Measurements from ENCODE around the gene NFIA.

NFIA gene

GRCh38 chr1:61208831-61209230 is 126.5 kb downstream of the NFIA start:
- Histone ChIP-seq H3K9ac (no peak overlapping the region), H3K4me3 (IDR thresholded peaks at IDR 0.05; ENCODE audit: insufficient read depth, low read depth, low read length) (no peak overlapping the region), H3K4me2 (no peak overlapping the region), H3K36me3 (ENCODE audit: insufficient read depth) (no peaks in the 10 kb centered on the region), H4K20me1 (ENCODE audit: insufficient read depth) (no peaks in the 10 kb centered on the region), H3K4me1 (ENCODE audit: low read depth, poor library complexity, severe bottlenecking) (no peaks in the 10 kb centered on the region), H3K79me2 (ENCODE audit: insufficient read depth, low read depth) (no peaks in the 10 kb centered on the region), H3K27me3 (ENCODE audit: insufficient read depth, low read depth) (no peaks in the 10 kb centered on the region), H2AFZ (ENCODE audit: low read depth) (no peak overlapping the region), H3K27ac (no peak overlapping the region)
- TF ChIP-seq CTCF (conservative IDR thresholded peaks at IDR 0.05; ENCODE audit: low read depth, low read length): no peak

GRCh38 chr1:61210435-61211154 is 128.2 kb downstream of the NFIA start:
- Histone ChIP-seq H3K4me2 (no peak overlapping the region), H3K4me3 (IDR thresholded peaks at IDR 0.05; ENCODE audit: insufficient read depth, low read depth, low read length) (no peak overlapping the region), H3K36me3 (ENCODE audit: insufficient read depth) (no peaks in the 10 kb centered on the region)

GRCh38 chr1:61213245-61214011 is 131.1 kb downstream of the NFIA start:
- Histone ChIP-seq H2AFZ (ENCODE audit: low read depth) (no peak overlapping the region), H3K4me3 (IDR thresholded peaks at IDR 0.05; ENCODE audit: insufficient read depth, low read depth, low read length) (no peak overlapping the region), H4K20me1 (ENCODE audit: insufficient read depth) (no peaks in the 10 kb centered on the region), H3K79me2 (ENCODE audit: insufficient read depth, low read depth) (no peaks in the 10 kb centered on the region), H3K4me2 (no peak overlapping the region), H3K27ac (no peak overlapping the region), H3K36me3 (ENCODE audit: insufficient read depth) (no peaks in the 10 kb centered on the region), H3K4me1 (ENCODE audit: low read depth, poor library complexity, severe bottlenecking) (no peaks in the 10 kb centered on the region), H3K9ac (no peak overlapping the region), H3K27me3 (ENCODE audit: insufficient read depth, low read depth) (no peaks in the 10 kb centered on the region)
- no peak for TF ChIP-seq CTCF (conservative IDR thresholded peaks at IDR 0.05; ENCODE audit: low read depth, low read length)

More at GRCh38 chr1:61210435-61211154, 128.2 kb downstream of the NFIA start:
- Histone ChIP-seq H3K79me2 (ENCODE audit: insufficient read depth, low read depth) (no peaks in the 10 kb centered on the region), H3K4me1 (ENCODE audit: low read depth, poor library complexity, severe bottlenecking) (no peaks in the 10 kb centered on the region), H3K27me3 (ENCODE audit: insufficient read depth, low read depth) (no peaks in the 10 kb centered on the region), H3K27ac (no peak overlapping the region), H4K20me1 (ENCODE audit: insufficient read depth) (no peaks in the 10 kb centered on the region), H2AFZ (ENCODE audit: low read depth) (no peak overlapping the region), H3K9ac (no peak overlapping the region)
- TF ChIP-seq CTCF (conservative IDR thresholded peaks at IDR 0.05; ENCODE audit: low read depth, low read length): no peak

- H3K36me3 ChIP-seq (ENCODE audit: insufficient read depth): no peaks in the 10 kb centered on the region
- no peak overlapping the region for H2AFZ ChIP-seq (ENCODE audit: low read depth)
- no peaks in the 10 kb centered on the region for H4K20me1 ChIP-seq (ENCODE audit: insufficient read depth)
- no peak for TF ChIP-seq CTCF (conservative IDR thresholded peaks at IDR 0.05; ENCODE audit: low read depth, low read length)
- no peak overlapping the region for H3K4me3 ChIP-seq (IDR thresholded peaks at IDR 0.05; ENCODE audit: insufficient read depth, low read depth, low read length)
- no peaks in the 10 kb centered on the region for H3K4me1 ChIP-seq (ENCODE audit: low read depth, poor library complexity, severe bottlenecking)
- no peak overlapping the region for H3K9ac ChIP-seq
- no peaks in the 10 kb centered on the region for H3K27me3 ChIP-seq (ENCODE audit: insufficient read depth, low read depth)
- no peak overlapping the region for H3K27ac ChIP-seq
- H3K79me2 ChIP-seq (ENCODE audit: insufficient read depth, low read depth): no peaks in the 10 kb centered on the region
- no peak overlapping the region for H3K4me2 ChIP-seq
Measured at GRCh38 chr1:61215119-61215518, 132.8 kb downstream of the NFIA start.
